ENCODE data around the gene NETO2. TPM values are rescaled to one million over a fixed set of nuclear protein-coding genes. Genes with fewer than 3 reads are reported as not detected.

NETO2 gene
- total and polyA plus RNA-seq, 4 donors: 0.20 to 1.6 (median 0.37) TPM

DNA sequence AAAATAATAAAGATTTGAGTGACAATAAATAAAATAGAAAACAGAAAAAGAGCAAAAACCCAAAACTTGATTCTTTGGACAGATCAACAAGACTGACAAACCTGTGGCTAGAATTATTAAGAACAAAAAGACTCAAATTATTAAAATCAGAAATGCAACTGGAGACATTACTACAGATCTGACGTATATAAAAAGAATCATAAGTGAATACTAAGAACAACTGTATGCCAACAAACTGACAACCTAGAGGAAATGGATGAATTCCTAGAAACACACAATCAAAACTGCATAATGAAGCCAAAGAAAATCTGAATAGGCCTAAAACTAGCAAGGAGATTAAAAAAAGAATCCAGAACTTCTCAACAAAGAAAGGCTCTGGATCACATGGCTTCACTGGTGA lies 47.4 kb downstream of the NETO2 start:
- WGBS: 86% methylated on average over 1 of the region's 1 CpG
- TF ChIP-seq, protein P1, sequence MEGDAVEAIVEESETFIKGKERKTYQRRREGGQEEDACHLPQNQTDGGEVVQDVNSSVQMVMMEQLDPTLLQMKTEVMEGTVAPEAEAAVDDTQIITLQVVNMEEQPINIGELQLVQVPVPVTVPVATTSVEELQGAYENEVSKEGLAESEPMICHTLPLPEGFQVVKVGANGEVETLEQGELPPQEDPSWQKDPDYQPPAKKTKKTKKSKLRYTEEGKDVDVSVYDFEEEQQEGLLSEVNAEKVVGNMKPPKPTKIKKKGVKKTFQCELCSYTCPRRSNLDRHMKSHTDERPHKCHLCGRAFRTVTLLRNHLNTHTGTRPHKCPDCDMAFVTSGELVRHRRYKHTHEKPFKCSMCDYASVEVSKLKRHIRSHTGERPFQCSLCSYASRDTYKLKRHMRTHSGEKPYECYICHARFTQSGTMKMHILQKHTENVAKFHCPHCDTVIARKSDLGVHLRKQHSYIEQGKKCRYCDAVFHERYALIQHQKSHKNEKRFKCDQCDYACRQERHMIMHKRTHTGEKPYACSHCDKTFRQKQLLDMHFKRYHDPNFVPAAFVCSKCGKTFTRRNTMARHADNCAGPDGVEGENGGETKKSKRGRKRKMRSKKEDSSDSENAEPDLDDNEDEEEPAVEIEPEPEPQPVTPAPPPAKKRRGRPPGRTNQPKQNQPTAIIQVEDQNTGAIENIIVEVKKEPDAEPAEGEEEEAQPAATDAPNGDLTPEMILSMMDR (IDR thresholded peaks at IDR 0.05; ENCODE audit: low read depth, low read length, missing input control): no peak
- TF ChIP-seq HNF4A (conservative IDR thresholded peaks at IDR 0.05) (no peak), SP1 (IDR thresholded peaks at IDR 0.05) (no peak), FOXA2 (IDR thresholded peaks at IDR 0.05) (no peak), NR2F2 (IDR thresholded peaks at IDR 0.05) (no peak), JUND (IDR thresholded peaks at IDR 0.05) (no peak), RAD21 (IDR thresholded peaks at IDR 0.05) (no peak), EGR1 (IDR thresholded peaks at IDR 0.05; ENCODE audit: low read depth in 2 of 2) (no peak), RXRA (IDR thresholded peaks at IDR 0.05) (no peak)
- TF ChIP-seq, protein P2, sequence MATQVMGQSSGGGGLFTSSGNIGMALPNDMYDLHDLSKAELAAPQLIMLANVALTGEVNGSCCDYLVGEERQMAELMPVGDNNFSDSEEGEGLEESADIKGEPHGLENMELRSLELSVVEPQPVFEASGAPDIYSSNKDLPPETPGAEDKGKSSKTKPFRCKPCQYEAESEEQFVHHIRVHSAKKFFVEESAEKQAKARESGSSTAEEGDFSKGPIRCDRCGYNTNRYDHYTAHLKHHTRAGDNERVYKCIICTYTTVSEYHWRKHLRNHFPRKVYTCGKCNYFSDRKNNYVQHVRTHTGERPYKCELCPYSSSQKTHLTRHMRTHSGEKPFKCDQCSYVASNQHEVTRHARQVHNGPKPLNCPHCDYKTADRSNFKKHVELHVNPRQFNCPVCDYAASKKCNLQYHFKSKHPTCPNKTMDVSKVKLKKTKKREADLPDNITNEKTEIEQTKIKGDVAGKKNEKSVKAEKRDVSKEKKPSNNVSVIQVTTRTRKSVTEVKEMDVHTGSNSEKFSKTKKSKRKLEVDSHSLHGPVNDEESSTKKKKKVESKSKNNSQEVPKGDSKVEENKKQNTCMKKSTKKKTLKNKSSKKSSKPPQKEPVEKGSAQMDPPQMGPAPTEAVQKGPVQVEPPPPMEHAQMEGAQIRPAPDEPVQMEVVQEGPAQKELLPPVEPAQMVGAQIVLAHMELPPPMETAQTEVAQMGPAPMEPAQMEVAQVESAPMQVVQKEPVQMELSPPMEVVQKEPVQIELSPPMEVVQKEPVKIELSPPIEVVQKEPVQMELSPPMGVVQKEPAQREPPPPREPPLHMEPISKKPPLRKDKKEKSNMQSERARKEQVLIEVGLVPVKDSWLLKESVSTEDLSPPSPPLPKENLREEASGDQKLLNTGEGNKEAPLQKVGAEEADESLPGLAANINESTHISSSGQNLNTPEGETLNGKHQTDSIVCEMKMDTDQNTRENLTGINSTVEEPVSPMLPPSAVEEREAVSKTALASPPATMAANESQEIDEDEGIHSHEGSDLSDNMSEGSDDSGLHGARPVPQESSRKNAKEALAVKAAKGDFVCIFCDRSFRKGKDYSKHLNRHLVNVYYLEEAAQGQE (IDR thresholded peaks at IDR 0.05): no peak
- TF ChIP-seq, protein P3, sequence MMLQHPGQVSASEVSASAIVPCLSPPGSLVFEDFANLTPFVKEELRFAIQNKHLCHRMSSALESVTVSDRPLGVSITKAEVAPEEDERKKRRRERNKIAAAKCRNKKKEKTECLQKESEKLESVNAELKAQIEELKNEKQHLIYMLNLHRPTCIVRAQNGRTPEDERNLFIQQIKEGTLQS (IDR thresholded peaks at IDR 0.05): no peak
- TF ChIP-seq, protein P4, sequence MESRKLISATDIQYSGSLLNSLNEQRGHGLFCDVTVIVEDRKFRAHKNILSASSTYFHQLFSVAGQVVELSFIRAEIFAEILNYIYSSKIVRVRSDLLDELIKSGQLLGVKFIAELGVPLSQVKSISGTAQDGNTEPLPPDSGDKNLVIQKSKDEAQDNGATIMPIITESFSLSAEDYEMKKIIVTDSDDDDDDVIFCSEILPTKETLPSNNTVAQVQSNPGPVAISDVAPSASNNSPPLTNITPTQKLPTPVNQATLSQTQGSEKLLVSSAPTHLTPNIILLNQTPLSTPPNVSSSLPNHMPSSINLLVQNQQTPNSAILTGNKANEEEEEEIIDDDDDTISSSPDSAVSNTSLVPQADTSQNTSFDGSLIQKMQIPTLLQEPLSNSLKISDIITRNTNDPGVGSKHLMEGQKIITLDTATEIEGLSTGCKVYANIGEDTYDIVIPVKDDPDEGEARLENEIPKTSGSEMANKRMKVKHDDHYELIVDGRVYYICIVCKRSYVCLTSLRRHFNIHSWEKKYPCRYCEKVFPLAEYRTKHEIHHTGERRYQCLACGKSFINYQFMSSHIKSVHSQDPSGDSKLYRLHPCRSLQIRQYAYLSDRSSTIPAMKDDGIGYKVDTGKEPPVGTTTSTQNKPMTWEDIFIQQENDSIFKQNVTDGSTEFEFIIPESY (IDR thresholded peaks at IDR 0.05): no peak
- TF ChIP-seq, protein P5, sequence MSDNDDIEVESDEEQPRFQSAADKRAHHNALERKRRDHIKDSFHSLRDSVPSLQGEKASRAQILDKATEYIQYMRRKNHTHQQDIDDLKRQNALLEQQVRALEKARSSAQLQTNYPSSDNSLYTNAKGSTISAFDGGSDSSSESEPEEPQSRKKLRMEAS (IDR thresholded peaks at IDR 0.05): no peak
- Histone ChIP-seq H3K9me3 (ENCODE audit: control insufficient read depth in 4 of 4, low read length in 3 of 4) (no peaks in the 10 kb centered on the region), H3K4me1 (ENCODE audit: control insufficient read depth in 4 of 4, insufficient read depth in 4 of 4, low read length in 3 of 4) (no peaks in the 10 kb centered on the region), H3K27ac (ENCODE audit: low read depth in 1 of 2, low read length in 2 of 2) (no peak overlapping the region), H3K36me3 (ENCODE audit: control insufficient read depth in 4 of 4, insufficient read depth in 3 of 4, low read depth in 1 of 4, low read length in 3 of 4) (no peaks in the 10 kb centered on the region), H3K9ac (ENCODE audit: low read depth in 1 of 2, low read length in 2 of 2) (no peak overlapping the region), H3K4me3 (ENCODE audit: low read depth in 1 of 3, low read length in 3 of 3) (no peak overlapping the region), H3K27me3 (ENCODE audit: control insufficient read depth in 4 of 4, insufficient read depth in 4 of 4, low read length in 3 of 4) (no peaks in the 10 kb centered on the region)
- DNase-seq (ENCODE audit: low spot score): no peak

DNA sequence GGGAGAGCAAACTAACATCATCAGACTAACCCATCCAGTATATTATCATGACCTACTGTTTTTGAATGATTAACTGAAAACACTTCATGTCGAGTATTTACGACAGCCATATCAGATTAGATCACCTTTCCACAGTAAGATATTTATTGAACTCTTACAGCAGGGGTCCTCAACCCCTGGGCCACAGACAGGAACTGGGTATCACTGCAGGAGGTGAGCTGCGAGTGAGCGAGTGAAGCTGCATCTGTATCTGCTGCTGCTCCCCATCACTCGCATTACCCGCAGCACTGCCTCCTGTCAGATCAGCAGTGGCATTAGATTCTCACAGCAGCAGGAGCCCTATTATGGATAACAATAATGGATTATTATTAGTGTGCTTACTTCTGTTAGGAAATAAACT lies 59.5 kb downstream of the NETO2 start:
- no peak for DNase-seq (ENCODE audit: low spot score)
- H3K36me3 ChIP-seq (ENCODE audit: control insufficient read depth in 4 of 4, insufficient read depth in 3 of 4, low read depth in 1 of 4, low read length in 3 of 4): no peaks in the 10 kb centered on the region
- no peak overlapping the region for H3K4me3 ChIP-seq (ENCODE audit: low read depth in 1 of 3, low read length in 3 of 3)
- no peaks in the 10 kb centered on the region for H3K27me3 ChIP-seq (ENCODE audit: control insufficient read depth in 4 of 4, insufficient read depth in 4 of 4, low read length in 3 of 4)
- no peak overlapping the region for H3K9ac ChIP-seq (ENCODE audit: low read depth in 1 of 2, low read length in 2 of 2)
- no peaks in the 10 kb centered on the region for H3K4me1 ChIP-seq (ENCODE audit: control insufficient read depth in 4 of 4, insufficient read depth in 4 of 4, low read length in 3 of 4)
- H3K27ac ChIP-seq (ENCODE audit: low read depth in 1 of 2, low read length in 2 of 2): no peak overlapping the region
- WGBS: 87% methylated on average over 6 of the region's 6 CpGs
- no peaks in the 10 kb centered on the region for H3K9me3 ChIP-seq (ENCODE audit: control insufficient read depth in 4 of 4, low read length in 3 of 4)
- TF ChIP-seq, protein P3 (IDR thresholded peaks at IDR 0.05): no peak
- TF ChIP-seq FOXA1 (IDR thresholded peaks at IDR 0.05) (no peak), RAD21 (IDR thresholded peaks at IDR 0.05) (no peak), SP1 (IDR thresholded peaks at IDR 0.05) (no peak), HNF4A (conservative IDR thresholded peaks at IDR 0.05) (no peak)
